GM20000 (cell line): ENCODE data around the gene PHF12.
"Not testable (repeated sequence)": the region's sequence is repeated elsewhere in the genome, so short reads cannot be mapped to it uniquely, and the experiment has no call there.

Experiments
- DNase-seq: peaks from one replicate; pipeline ENCODE4 v3.0.0; 2012; ENCODE audit warnings: low spot score
- CTCF ChIP-seq: IDR thresholded peaks from 2 replicates; pipeline ENCODE4 v1.5.1; 2012; ENCODE audit warnings: mild to moderate bottlenecking, control low read depth; ENCODE audit errors: extremely low read depth, missing control alignments

PHF12 gene

DNA sequence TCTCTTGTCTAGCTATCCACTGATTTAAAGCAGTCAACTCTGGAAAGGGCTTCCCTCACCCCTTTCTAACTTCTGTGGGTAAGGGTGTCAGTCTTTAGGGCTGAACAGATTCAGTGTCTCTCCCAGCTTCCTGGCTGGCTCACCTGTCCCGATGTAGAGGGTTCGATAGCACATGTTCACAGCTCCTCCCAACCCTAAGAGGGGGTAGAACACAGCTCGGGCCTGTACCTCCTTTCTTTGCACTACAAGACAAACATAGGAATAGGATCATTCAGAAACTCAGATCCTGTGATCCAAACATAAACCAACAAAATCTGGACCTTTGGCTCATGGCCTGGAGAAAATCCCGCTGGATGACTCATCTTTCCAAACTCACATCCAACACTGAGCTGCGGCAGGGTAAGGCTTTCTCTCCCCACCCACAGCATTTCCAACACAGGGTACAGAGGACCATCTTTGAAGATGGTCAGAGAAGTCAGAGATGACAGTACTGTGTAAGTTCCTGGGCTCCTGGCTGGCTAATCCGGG is 42.6 kb downstream of the PHF12 start:
- no peak for DNase-seq
- no peak for TF ChIP-seq CTCF

DNA sequence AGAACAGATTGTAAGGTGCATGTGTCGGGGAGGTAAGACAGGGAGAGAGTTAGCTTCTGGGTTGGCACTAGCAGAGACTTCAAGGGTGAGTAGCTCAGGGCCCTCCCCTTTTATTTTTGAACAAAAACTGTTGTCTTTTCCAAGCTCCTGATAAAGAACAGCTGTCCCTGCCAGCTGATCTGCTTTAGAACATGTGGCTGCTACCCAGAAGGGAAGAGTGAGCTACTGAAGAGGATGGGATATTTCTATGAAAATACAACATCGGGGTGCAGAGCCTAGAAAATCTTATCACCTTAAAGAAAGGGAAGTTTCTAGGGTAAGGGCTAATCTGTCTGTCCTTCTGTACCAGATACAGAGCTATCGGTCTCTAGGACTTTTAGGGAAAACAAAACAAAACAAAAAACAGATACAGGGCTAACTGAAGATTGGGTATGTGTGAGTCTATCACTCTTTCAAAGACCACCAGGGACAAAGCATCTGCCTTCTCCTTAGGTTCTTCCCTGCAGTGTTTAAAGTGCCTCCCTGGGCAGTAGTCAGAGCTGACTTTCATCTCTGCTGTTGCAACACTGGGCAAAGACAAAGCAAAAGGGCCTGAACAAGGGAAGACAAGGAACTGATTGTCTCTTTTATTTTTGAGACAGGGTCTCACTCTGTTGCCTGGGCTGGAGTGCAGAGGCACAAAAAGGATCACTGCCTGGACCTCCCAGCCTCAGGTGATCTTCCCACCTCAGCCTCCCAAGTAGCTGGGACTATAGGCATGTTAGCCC is 43.4 kb downstream of the PHF12 start:
- no peak for DNase-seq
- no peak for TF ChIP-seq CTCF

- no peak for TF ChIP-seq CTCF
- no peak for DNase-seq
Observed at GRCh38 chr17:28906706-28907438, 44.4 kb downstream of the PHF12 start.

GRCh38 chr17:28906276-28906675 is 45.0 kb downstream of the PHF12 start:
- no peak for TF ChIP-seq CTCF
- DNase-seq, result no peak

DNA sequence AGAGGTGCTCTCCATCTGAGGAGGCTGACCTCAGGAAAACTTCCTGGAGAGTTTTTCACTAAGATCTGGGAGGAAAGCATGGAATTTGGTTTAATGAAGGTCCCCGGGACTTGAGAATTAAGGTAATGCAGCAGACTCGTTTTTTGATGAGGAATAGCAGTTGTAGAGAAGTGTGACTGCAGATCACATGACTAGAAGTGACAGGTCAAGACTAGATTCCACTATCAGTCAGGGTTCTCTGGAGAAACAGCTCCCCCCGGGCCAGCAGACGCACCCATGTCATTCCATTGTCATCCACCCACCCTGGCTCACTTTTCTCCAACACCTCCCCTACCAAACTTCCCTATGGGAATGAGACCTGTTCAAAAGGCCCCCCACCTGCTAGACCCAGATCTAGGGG is 46.5 kb downstream of the PHF12 start:
- no peak for TF ChIP-seq CTCF
- DNase-seq, result no peak

DNA sequence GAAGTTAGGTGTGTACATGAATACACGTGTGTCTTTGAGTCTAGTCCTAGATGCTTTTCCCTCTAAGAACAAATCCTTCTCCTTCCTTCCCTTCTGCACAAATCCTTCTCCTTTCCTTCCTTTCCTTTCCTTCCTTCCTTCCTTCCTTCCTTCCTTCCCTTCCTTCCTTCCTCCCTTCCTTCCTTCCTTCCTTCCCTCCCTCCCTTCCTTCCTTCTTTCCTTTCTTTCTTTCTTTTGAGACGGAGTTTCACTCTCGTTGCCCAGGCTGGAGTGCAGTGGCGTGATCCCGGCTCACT is 47.8 kb downstream of the PHF12 start:
- DNase-seq, result not testable (repeated sequence)

DNA sequence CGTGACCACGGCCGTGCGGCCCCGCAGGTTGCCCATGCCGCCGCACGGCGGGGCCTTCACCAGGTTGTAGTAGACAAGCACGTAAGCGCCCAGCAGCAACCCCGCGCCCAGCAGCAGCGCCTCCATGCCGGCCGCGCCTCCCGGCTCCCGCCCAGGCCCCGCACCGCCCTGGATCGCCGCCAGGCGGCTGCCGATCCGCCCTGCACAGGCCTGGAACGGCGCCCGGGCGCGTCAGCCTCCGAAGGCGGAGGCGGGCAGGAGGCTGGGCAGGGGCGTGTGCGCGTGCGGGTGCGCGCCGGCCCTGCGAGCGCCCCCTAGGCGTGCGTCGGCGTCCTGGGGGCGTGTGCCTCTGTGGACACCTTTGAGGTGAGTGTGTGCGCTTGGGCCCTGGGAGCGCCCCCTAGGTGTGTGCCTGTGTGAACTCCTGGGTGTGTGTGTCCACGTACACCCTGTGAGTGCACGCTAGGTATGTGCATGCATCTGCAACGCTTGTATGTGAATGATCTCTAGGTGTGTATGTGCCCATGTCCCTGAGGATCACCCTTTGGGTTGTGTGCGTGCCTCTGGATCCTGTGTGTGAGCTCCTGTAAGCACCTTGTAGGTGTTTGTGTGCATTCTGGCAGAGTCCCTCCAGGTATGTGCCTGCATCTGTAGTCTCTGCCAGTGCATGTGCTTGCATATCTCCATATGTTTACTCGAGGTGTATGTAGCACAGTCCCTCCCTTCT is 48.3 kb downstream of the PHF12 start, which contains the start of gene DHRS13:
Gene DHRS13, minus strand, starts transcription at position 261 of the 727 bp plus-strand sequence. Its CDS starts 135 bp downstream, at position 126.
- TF ChIP-seq CTCF, result peak; percentile 85
- DNase-seq, result peak; percentile 97
